NCI-H526 (cell line): Measurements from ENCODE around the gene PDE6D.

Experiments used
- DNase-seq, 2 experiments: peaks; one replicate each; lab custom pipeline; 2025; lab: John Stamatoyannopoulos, UW

PDE6D gene

DNA sequence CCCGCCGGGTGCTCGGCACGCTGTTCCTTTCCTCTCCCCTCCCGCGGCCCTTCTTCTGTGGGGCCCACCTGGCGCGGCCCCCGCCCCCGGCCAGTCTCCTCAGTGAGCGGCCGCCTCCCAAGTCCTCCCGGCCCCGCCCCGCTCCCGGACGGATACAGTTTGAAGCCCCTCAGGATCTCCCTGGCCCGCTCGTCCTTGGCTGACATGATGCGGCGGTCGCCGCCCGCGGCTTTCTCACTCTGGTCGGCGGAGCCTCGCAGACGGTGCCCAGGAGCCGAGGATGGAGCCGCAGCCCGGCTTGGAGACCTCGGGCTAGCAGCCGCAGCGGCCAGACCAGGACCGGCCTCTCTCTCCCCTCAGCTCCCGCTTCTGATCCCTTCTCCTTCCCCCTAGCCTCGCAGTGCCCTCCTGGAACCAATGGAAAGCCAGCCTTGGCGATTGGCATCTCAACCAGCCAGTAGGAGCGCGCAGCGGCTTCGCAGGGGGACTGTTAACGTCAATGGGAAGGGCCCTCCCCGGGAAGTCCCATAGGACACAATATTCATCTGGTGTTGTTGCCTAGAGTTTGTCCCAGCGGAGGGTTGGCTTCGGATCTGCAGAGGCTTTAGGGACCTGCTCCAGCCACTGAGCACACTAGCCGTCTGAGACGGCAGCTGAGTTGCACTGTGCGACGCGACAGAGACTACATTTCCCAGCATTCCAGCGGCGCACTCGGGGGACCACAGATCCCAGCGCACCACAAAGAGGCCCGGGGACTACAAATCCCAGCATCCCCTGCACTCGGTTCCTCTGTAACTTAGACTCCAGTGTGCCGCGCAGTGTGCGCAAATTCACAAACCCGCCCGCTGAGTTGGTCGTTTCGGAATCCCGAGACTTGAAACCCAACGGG is at the start of gene PDE6D:
PDE6D (minus strand) TSS at position 374 of the 889 bp plus-strand sequence; CDS start at position 206, 168 bp downstream.
- DNase-seq: peak; percentile 96 to 99

GRCh38 chr2:231821908-231822307 is 40.8 kb upstream of the PDE6D start:
- DNase-seq: no peak

DNA sequence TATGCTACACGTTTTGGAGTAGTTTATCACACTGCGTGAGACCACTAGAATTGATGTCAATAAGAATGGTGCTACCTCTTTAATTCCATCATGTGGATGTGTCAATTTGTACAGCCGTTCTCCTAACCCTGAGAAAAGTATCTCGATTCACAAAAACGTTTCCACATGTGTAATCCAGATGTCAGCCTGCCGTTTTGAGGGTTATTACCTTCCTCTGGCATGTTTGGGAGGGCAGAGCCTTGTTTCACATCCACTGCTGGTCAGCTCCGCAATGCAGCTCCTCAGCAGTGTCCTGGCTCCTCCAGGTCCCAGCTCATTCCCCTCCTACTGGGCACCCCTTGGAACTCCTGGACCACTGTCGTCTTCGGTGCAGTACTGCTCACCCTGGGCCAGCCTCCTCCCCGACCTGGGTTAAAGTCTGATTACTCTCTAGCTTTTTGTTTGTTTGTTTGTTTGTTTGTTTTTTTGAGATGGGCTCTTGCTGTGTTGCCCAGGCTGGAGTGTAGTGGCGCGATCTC is 39.8 kb upstream of the PDE6D start:
- no peak for DNase-seq

GRCh38 chr2:231819447-231820042 is 38.5 kb upstream of the PDE6D start:
- DNase-seq: no peak

DNA sequence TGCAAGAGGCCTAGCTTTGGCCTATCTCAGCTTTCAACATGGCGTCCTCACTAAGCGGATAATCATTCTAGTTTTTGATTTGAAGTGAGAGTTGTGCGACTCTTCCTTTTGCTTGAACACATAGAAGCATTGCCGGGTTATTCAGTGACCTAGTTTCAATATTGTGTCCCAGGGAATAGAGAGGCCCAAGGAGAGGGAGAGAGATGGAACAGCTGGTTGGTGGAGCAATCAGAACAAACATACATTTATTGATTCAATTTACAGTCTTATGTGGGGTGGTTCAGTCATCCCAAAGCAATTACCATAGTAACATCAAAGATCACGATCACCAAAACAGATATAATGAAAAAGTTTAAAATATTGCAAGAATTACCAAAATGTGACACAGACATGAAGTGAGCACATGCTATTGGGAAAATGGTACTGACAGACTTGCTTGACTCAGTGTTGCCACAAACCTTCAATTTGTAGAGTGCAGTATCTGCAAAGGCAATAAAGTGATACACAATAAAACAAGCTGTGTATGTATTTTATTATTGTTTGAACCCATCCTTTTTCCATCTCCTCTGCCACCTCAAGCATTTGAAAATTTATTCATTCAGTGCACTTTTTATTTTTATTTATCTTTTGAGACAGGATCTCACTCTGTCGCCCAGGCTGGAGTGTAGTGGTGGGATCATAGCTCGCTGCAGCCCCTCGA is 35.4 kb upstream of the PDE6D start:
- no peak for DNase-seq

DNA sequence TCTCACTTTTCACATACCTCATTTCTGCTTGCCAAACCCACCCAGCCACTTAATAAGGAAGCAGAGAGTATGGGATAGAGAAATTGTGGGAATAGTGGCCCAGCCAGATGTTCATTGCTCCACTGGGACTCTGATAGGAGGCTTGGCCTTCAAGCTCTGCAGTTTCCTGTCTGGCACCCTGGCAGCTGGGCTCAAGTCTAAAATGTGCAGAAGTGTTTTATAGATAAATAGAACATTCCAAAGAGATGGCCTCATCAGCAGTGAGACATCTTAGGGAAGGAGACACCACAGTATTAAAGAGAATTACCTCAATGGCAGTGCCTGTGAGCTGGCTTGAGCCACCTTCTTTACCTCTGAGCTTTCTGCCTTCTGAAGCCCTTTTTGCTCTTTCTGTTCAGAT is 29.8 kb upstream of the PDE6D start:
- DNase-seq: no peak

- DNase-seq: no peak
Measured at GRCh38 chr2:231807020-231807419, 25.9 kb upstream of the PDE6D start.

- DNase-seq: no peak
Measured at GRCh38 chr2:231803501-231804138, 22.5 kb upstream of the PDE6D start.

DNA sequence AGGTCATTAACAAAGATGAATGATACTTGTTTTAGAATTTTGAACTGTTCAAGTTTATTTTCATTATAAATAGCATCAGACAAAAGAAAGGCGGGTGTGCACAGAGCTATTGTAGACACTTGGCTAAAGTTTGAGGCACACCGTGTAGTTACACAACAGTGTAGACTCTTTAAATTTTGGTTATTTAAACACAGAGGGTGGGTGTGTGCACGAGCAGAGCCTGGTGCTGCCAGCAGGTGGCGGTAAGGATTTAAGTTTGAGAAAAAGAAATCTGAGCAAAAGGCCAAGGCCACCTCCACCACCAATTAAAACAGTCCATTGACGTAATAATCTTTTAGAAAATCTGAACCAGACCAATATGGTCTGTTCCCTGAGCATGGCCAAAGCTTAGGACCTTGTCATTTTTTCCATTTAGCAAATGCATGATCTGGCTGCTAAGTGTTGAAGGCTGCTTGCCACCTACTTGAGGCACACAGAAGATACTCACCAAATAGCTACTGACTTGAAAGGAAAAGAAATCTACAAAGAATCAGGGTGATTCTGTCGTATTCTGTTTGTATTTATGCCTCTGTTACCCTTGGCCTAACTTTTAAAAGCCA is 19.5 kb upstream of the PDE6D start:
- DNase-seq: peak in 1 of 2 experiments; percentile 53

DNA sequence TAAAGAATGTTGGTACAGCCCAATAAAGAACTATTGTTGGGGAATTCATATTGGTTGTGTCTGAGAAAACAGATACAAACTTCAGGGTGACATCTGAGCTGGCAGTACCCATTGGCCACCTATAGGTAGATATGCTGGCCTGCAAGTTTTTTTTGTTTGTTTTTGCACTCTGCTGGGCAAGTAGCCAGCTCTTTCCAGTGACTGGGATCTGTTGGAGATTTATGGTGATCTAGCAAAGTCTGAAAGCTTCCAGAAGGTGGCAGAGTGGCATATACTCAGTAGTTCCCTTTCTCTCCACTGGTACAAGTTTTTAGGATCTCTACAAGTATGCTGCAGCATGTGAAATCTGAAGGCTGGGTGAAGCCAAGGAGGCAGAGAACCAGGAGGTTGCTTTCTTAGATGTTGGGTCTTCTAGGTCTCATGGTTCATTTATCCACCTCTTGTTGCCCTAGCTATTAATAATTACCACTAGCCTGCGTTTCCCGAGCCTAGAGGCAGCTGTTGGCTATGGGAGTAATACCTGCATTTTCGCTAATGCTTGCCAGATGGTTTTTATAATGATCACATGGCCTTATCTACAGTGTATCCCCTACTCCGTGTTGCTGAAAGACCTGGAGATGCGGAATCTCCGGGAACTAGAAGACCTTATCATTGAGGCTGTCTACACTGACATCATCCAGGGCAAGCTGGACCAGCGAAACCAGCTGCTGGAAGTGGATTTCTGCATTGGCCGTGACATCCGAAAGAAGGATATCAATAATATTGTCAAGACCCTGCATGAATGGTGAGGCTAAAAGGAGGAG is 14.6 kb upstream of the PDE6D start:
- DNase-seq: peak; percentile 41 to 46

GRCh38 chr2:231794383-231794782 is 13.3 kb upstream of the PDE6D start:
- no peak for DNase-seq

GRCh38 chr2:231791107-231791506 is 10.0 kb upstream of the PDE6D start:
- DNase-seq: no peak

- no peak for DNase-seq
Measured at GRCh38 chr2:231786917-231787292, 5.8 kb upstream of the PDE6D start.

GRCh38 chr2:231786177-231786916 is 5.3 kb upstream of the PDE6D start, which contains the start of gene COPS7B:
TSS of gene COPS7B (plus strand) at chr2:231786445. CDS start at chr2:231788571, 2,126 bp downstream.
- DNase-seq: peak; percentile 76 to 92

DNA sequence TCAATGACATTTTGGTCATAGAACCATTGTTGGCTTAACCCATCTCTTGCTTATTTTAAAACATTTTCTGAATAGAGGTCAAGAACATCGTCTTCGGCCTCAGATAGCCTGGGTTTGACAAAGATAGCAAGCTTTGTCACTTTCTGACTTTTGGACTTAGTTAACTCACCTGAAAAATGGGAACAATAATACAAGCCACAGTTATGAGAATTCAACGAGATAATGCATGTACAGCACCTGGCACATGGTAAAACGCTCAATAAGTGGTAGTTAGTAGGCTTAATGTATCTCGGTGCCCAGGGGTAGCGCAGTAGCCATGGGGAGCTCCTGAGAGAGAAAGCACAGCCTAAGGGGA is 4.7 kb upstream of the PDE6D start:
- no peak for DNase-seq

DNA sequence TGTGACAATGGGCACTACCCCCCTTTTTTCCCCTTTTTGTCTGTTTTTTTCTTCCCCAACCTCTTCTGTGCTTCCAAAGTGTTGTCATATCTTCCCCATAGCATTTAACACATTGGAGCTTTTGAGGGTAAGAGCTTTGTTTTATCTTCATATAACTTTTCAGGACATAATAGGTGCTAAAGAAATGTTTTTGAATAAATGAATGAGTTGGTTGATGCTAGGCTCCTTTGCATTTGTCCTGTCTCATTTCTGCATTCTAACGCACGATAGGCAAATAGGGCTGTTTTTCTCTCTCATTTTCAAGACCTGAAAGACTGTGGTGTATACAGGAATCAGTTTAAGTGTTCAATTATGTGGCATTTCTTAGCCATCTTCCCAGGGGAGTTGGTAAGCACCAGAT is 4.3 kb upstream of the PDE6D start:
- DNase-seq: no peak

- peak in 1 of 2 experiments; percentile 5 for DNase-seq
Measured at GRCh38 chr2:231781798-231782726, 980 bp upstream of the PDE6D start.

- DNase-seq: peak in 1 of 2 experiments; percentile 59
Measured at GRCh38 chr2:231780123-231780908, 766 bp downstream of the PDE6D start.
